IMR-90 (cell line): ENCODE data around the gene MTHFS. TPM values are rescaled to one million over a fixed set of nuclear protein-coding genes. Genes with fewer than 3 reads are reported as not detected.
"Not testable (repeated sequence)": the region's sequence is repeated elsewhere in the genome, so short reads cannot be mapped to it uniquely, and the experiment has no call there.

ENCODE experiments used
- ATAC-seq: fragments of 200-7000 bp; cut with Tn5 transposase; 2 replicates; pipeline ENCODE4 v1.9.1; 2020; ENCODE audit warnings: low read depth, mild to moderate bottlenecking, moderate library complexity
- BruUV-seq: library from RNA; stranded (reverse); fragments of 400-500 nt; replicated peaks from 2 replicates; lab custom pipeline; 2021; lab: Mats Ljungman, UMichigan
- CTCF ChIA-PET: fragments of 300-600 bp; formaldehyde crosslinking; extraction: SDS; loops from one replicate; lab custom pipeline; 2021; ENCODE audit warnings: antibody characterized with exemption; lab: Yijun Ruan, JAX
- POLR2A ChIA-PET: fragments of 300-600 bp; sonication (Branson Sonifier 250); formaldehyde crosslinking; loops from one replicate; lab custom pipeline; 2022; ENCODE audit warnings: antibody characterized with exemption; ENCODE audit not compliant: unreplicated experiment; lab: Charles Lee
- DNase-seq: peaks from one replicate; pipeline ENCODE4 v3.0.0; 2013
- H2AFZ ChIP-seq: replicated peaks from 2 replicates; pipeline ENCODE3; 2013; ENCODE audit warnings: low read length, mild to moderate bottlenecking; ENCODE audit not compliant: poor library complexity
- H2AK5ac ChIP-seq: 2 replicates; pipeline ENCODE4 v1.6.1; 2013; ENCODE audit warnings: low read depth, low read length, inconsistent platforms
- H2AK9ac ChIP-seq: replicated peaks from 2 replicates; pipeline ENCODE3; 2013; ENCODE audit warnings: mild to moderate bottlenecking, low read depth, low read length, moderate library complexity; ENCODE audit not compliant: poor library complexity
- H2BK120ac ChIP-seq: 2 replicates; pipeline ENCODE4 v1.6.1; 2013; ENCODE audit warnings: low read depth, low read length, inconsistent platforms
- H2BK15ac ChIP-seq: 3 replicates; pipeline ENCODE4 v1.6.1; 2013; ENCODE audit warnings: low read depth, low read length, inconsistent platforms
- H2BK20ac ChIP-seq: 2 replicates; pipeline ENCODE4 v1.6.1; 2013; ENCODE audit warnings: low read depth, mild to moderate bottlenecking, inconsistent platforms, low read length, moderate library complexity
- H2BK5ac ChIP-seq: 2 replicates; pipeline ENCODE4 v1.6.1; 2013; ENCODE audit warnings: mild to moderate bottlenecking, low read depth, low read length, inconsistent platforms; ENCODE audit not compliant: poor library complexity, severe bottlenecking
- H3K14ac ChIP-seq: replicated peaks from 2 replicates; pipeline ENCODE4 v1.6.1; 2013; ENCODE audit warnings: low read depth, low read length, inconsistent platforms
- H3K18ac ChIP-seq: 2 replicates; pipeline ENCODE4 v1.6.1; 2013; ENCODE audit warnings: low read depth, low read length, control low read depth
- H3K23ac ChIP-seq: 2 replicates; pipeline ENCODE4 v1.6.1; 2013; ENCODE audit warnings: low read depth, low read length, inconsistent platforms
- H3K27ac ChIP-seq: 2 replicates; pipeline ENCODE4 v1.5.1; 2013; ENCODE audit warnings: mild to moderate bottlenecking, control low read depth, low read length; ENCODE audit not compliant: insufficient read depth
- H3K27me3 ChIP-seq: 2 replicates; pipeline ENCODE4 v1.6.1; 2013; ENCODE audit warnings: low read length; ENCODE audit not compliant: control insufficient read depth, insufficient read depth
- H3K36me3 ChIP-seq: 2 replicates; pipeline ENCODE4 v1.6.1; 2013; ENCODE audit warnings: low read length, mixed read lengths; ENCODE audit not compliant: control insufficient read depth, insufficient read depth
- H3K4ac ChIP-seq: 2 replicates; pipeline ENCODE4 v1.6.1; 2013; ENCODE audit warnings: low read depth, low read length, inconsistent platforms
- H3K4me1 ChIP-seq: 2 replicates; pipeline ENCODE4 v1.6.1; 2013; ENCODE audit warnings: low read length, mixed read lengths; ENCODE audit not compliant: control insufficient read depth, insufficient read depth
- H3K4me2 ChIP-seq: 2 replicates; pipeline ENCODE4 v1.6.1; 2013; ENCODE audit warnings: low read depth, mild to moderate bottlenecking, control low read depth, low read length, moderate library complexity
- H3K4me3 ChIP-seq: 2 replicates; pipeline ENCODE4 v1.5.1; 2013; ENCODE audit warnings: low read depth, mild to moderate bottlenecking, control low read depth, low read length, moderate library complexity; ENCODE audit not compliant: insufficient read depth
- H3K56ac ChIP-seq: 2 replicates; pipeline ENCODE4 v1.6.1; 2013; ENCODE audit warnings: low read length, inconsistent platforms; ENCODE audit not compliant: insufficient read depth; ENCODE audit errors: extremely low read depth
- H3K79me1 ChIP-seq, 2 experiments: 2 replicates each; pipeline ENCODE4 v1.6.1; 2013; ENCODE audit warnings: low read length in 2 of 2, inconsistent platforms in 1 of 2, low read depth in 1 of 2
- H3K9ac ChIP-seq: 2 replicates; pipeline ENCODE4 v1.6.1; 2013; ENCODE audit warnings: low read depth, low read length, control low read depth
- H3K9me1 ChIP-seq: 2 replicates; pipeline ENCODE4 v1.6.1; 2013; ENCODE audit warnings: low read length, inconsistent platforms; ENCODE audit not compliant: insufficient read depth
- H3K9me3 ChIP-seq: 2 replicates; pipeline ENCODE4 v1.6.1; 2013; ENCODE audit warnings: low read length; ENCODE audit not compliant: control insufficient read depth, insufficient read depth
- H4K20me1 ChIP-seq: 2 replicates; pipeline ENCODE4 v1.6.1; 2013; ENCODE audit warnings: low read length, inconsistent platforms; ENCODE audit not compliant: insufficient read depth
- H4K5ac ChIP-seq: 2 replicates; pipeline ENCODE4 v1.6.1; 2013; ENCODE audit warnings: mild to moderate bottlenecking, low read depth, low read length, control low read depth
- H4K8ac ChIP-seq, 2 experiments: 2 replicates each; pipeline ENCODE4 v1.6.1; 2013; ENCODE audit warnings: low read depth in 2 of 2, low read length in 2 of 2, control low read depth in 1 of 2, inconsistent platforms in 1 of 2
- H4K91ac ChIP-seq: 2 replicates; pipeline ENCODE4 v1.6.1; 2013; ENCODE audit warnings: low read depth, low read length, inconsistent platforms; ENCODE audit not compliant: insufficient read depth
- WGBS, 2 experiments: methylation state at CpG; one replicate each; pipeline versions ENCODE4 v1.1.5 to v1.1.7; 2013; ENCODE audit warnings: missing lambda C conversion rate in 2 of 2; ENCODE audit not compliant: insufficient read length in 1 of 2; ENCODE audit errors: extremely low coverage in 2 of 2; 5-methylcytosine and 5-hydroxymethylcytosine counted together
- dilution Hi-C: fragments of 300-500 bp; cut with HindIII; formaldehyde crosslinking; loops from one replicate; pipeline ENCODE4 v1.14.3; 2018; ENCODE audit warnings: low sequenced_read_pairs; ENCODE audit not compliant: unreplicated experiment
- in situ Hi-C: fragments of 300-500 bp; cut with MboI; formaldehyde crosslinking; loops from 3 replicates; pipeline ENCODE4 v1.14.3; 2019; ENCODE audit warnings: low sequenced_read_pairs, inconsistent platforms, mixed read lengths
- intact Hi-C: fragments of 100-400 bp; cut with micrococcal nuclease; formaldehyde crosslinking; loops from 2 replicates; pipeline ENCODE4 v1.10.0; 2022
- polyA plus RNA-seq, 3 experiments: library from polyadenylated mRNA; depleted of rRNA; stranded (reverse); fragments of >200 nt; gene quantifications; 2 replicates each; pipeline ENCODE4 v1.2.3, GENCODE V29; 2012; ENCODE audit warnings: low replicate concordance in 1 of 3
- total RNA-seq: library from RNA; depleted of rRNA; stranded (reverse); fragments of >200 nt; gene quantifications from 2 replicates; pipeline ENCODE4 v1.2.3, GENCODE V29; 2012

Gene MTHFS
- total and polyA plus RNA-seq, 2 of the 4 experiments (the other 2 are of a cell fraction): 5.5 to 6.3 TPM

GRCh38 chr15:79915776-79916501 lies 19.1 kb upstream of the MTHFS start:
- in situ Hi-C loops, H3K4me1 ChIP-seq, H3K4ac ChIP-seq, H3K14ac ChIP-seq, H4K8ac ChIP-seq, H3K27ac ChIP-seq, POLR2A ChIA-PET, H2BK20ac ChIP-seq, H2AK9ac ChIP-seq, BruUV-seq, H3K4me2 ChIP-seq, H2BK15ac ChIP-seq, DNase-seq, H2AK5ac ChIP-seq, H2BK120ac ChIP-seq, H4K91ac ChIP-seq, H3K9me1 ChIP-seq, H3K9ac ChIP-seq, ATAC-seq, H3K27me3 ChIP-seq, H2BK5ac ChIP-seq, H2AFZ ChIP-seq, H4K20me1 ChIP-seq, dilution Hi-C loops, H3K4me3 ChIP-seq, H3K79me1 ChIP-seq, H4K5ac ChIP-seq, CTCF ChIA-PET, intact Hi-C loops, H3K18ac ChIP-seq, H3K23ac ChIP-seq, H3K56ac ChIP-seq: not testable (repeated sequence)
- H3K9me3 ChIP-seq: peaks cover 45% of the 10 kb centered on the region
- H3K36me3 ChIP-seq: peaks cover 17% of the 10 kb centered on the region
- no CpG with 5 or more reads among the region's 3 CpGs for WGBS, 2 experiments
